ENCODE data around the gene NUMB. TPM values are rescaled to one million over a fixed set of nuclear protein-coding genes. Genes with fewer than 3 reads are reported as not detected.
"Not testable (repeated sequence)": the region's sequence is repeated elsewhere in the genome, so short reads cannot be mapped to it uniquely, and the experiment has no call there.

Gene NUMB
- total RNA-seq, 1 experiment from 2014 or later = 16.6 TPM

DNA sequence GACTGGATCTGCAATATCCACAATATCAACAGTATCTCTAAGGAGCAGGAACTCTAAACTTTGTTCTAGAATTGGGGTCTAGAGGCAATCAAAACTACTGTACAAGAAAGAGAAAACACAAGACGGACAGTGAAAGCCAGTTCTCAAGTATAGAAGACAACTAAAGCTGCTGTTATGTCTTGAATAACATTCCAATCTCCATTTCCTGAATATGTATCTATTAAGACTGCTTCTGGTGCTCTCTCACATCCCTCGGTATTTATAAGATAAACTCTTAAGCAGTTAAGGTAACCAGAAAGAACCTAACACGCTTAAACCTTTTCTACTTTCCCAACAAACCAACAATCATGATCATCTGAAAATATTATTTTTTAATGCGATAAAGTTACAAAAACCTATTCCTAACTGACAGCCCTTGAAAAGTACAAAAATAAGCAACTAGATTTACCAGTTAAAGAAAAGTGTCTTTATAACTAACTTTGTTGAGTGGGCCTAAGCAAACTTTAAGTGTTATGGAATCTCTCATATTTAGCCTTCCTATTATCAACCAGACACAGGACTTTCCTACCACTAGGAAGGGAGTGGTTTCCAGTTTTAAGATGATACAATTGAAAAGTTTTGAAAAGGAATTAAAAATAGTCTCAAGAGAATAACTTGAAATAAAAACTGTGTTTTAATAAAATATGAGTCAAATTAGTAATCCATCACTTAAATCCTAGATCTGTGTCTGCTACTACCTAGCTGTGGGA, 30.7 kb downstream of the NUMB start:
- DNase-seq (ENCODE audit: low spot score) = no peak
- in situ Hi-C loops (cut with HindIII; ENCODE audit: low sequenced_read_pairs) = no loop called here

GRCh38 chr14:73426877-73427276, 31.5 kb downstream of the NUMB start:
- DNase-seq (ENCODE audit: low spot score) = no peak
- in situ Hi-C loops (cut with HindIII; ENCODE audit: low sequenced_read_pairs) = no loop called here

GRCh38 chr14:73424453-73424852, 33.9 kb downstream of the NUMB start:
- DNase-seq (ENCODE audit: low spot score) = no peak
- in situ Hi-C loops (cut with HindIII; ENCODE audit: low sequenced_read_pairs) = no loop called here

GRCh38 chr14:73423092-73423491, 35.3 kb downstream of the NUMB start:
- in situ Hi-C loops (cut with HindIII; ENCODE audit: low sequenced_read_pairs); DNase-seq (ENCODE audit: low spot score): not testable (repeated sequence)

- in situ Hi-C loops (cut with HindIII; ENCODE audit: low sequenced_read_pairs) = no loop called here
- DNase-seq (ENCODE audit: low spot score) = no peak
Measured at GRCh38 chr14:73422515-73422914, 35.8 kb downstream of the NUMB start.

- in situ Hi-C loops (cut with HindIII; ENCODE audit: low sequenced_read_pairs) = no loop called here
- no peak for DNase-seq (ENCODE audit: low spot score)
Measured at GRCh38 chr14:73418227-73418626, 40.1 kb downstream of the NUMB start.

DNA sequence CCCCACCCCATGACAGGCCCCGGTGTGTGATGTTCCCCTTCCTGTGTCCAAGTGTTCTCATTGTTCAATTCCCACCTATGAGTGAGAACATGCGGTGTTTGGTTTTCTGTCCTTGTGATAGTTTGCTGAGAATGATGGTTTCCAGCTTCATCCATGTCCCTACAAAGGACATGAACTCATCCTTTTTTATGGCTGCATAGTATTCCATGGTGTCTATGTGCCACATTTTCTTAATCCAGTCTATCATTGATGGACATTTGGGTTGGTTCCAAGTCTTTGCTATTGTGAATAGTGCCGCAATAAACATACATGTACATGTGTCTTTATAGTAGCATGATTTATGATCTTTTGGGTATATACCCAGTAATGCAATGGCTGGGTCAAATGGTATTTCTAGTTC, 52.1 kb downstream of the NUMB start:
- DNase-seq (ENCODE audit: low spot score); in situ Hi-C loops (cut with HindIII; ENCODE audit: low sequenced_read_pairs): not testable (repeated sequence)

GRCh38 chr14:73403181-73403752, 55.1 kb downstream of the NUMB start:
- in situ Hi-C loops (cut with HindIII; ENCODE audit: low sequenced_read_pairs) = no loop called here
- DNase-seq (ENCODE audit: low spot score) = no peak

- DNase-seq (ENCODE audit: low spot score) = no peak
- in situ Hi-C loops (cut with HindIII; ENCODE audit: low sequenced_read_pairs) = no loop called here
Measured at GRCh38 chr14:73402579-73402978, 55.8 kb downstream of the NUMB start.

GRCh38 chr14:73397810-73398209, 60.5 kb downstream of the NUMB start:
- in situ Hi-C loops (cut with HindIII; ENCODE audit: low sequenced_read_pairs) = no loop called here
- peak; percentile 77 for DNase-seq (ENCODE audit: low spot score)

DNA sequence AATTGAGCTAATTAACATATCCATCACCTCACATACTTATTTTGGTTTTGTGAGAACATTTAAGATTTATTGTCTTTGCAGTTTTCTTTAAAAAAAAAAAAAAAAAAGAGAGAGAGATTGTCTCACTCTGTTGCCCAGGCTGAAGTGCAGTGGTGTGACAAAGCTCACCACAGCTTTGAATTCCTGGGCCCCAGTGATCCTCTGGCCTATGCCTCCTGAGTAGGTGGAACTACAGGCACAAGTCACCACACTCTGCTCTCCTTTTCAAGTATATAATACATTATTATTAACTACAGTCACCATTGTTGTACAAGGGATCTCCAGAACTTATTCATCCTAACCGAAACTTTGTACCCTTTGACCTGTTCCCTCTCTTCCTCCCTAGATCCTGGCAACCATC, 64.0 kb downstream of the NUMB start:
- DNase-seq (ENCODE audit: low spot score) = no peak
- in situ Hi-C loops (cut with HindIII; ENCODE audit: low sequenced_read_pairs) = no loop called here

DNA sequence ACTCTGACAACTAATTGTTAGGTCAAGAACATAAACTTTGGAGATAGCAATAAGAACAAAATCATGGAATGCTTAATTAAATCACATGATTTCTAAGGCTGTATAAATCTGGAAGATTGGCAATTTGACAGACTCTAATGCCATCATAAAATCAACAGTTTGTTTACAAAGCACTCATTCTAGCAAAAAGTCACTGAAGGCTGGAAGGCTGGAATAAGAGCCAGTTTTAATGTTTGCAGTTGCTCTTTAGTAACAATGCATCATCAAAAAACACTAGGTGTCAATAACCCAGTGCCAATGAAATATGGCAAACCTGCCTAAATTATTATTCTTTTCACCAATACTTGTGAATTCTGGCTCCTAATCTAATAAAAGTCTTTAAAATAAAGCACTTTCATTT, 65.0 kb downstream of the NUMB start:
- DNase-seq (ENCODE audit: low spot score) = no peak
- in situ Hi-C loops (cut with HindIII; ENCODE audit: low sequenced_read_pairs) = no loop called here

DNA sequence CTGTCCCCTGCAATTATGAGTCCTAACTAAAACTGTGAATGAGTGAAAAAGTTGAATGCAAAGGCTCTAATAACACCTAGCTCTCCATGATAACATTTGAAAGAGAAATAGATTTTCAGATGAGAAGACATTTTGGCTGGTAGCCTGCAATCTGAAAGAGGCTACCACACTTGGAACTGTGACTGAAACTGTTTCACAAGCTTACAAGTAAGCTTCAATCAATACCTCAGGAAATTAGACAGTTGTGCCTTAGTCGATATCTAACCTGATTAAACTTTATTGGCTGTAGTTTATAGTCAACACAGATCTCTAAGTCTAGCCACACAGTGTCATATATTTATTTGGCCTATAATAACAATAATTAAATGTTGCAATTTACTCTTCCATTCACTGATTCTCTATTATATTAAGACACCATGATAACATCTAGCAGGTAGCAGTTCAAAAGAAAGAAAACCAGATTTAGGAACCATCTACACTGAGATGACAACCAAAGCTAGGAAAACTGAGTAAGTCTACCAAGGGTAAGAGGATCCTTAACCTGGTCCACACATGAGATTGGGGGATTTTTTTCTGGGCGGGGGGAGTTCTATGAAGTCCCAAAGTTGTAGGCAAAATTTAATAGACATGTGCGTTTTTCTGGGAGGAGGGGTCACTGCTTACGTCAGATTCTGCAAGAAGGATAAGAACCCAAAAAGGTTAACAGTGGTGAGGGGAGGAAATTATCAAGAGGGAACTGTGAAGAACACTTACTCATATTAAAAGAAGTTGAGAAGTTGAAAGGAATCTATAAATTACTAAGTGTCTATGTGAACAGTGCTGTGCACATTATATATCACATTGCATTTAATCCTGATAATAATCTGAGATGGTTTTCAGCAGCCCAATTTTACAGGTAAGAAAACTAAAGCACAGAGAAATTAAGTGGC, 65.8 kb downstream of the NUMB start:
- no peak for DNase-seq (ENCODE audit: low spot score)
- in situ Hi-C loops (cut with HindIII; ENCODE audit: low sequenced_read_pairs) = no loop called here

DNA sequence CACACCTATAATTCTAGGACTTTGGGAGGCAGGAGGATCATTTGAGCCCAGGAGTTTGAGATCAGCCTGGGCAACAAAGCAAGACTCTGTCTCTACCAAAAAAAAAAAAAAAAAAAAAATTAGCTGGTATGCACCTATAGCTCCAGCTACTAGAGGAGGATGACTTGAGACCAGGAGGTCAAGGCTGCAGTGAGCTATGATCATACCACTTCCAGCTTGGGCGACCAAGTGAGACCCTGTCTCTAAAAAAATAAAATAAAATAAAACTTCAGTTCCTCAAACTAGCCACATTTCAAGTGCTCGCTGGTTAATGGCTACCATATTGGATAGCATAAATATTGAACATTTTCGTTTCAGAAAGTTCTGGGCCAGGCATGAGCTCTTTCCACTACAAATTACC, 70.5 kb downstream of the NUMB start:
- in situ Hi-C loops (cut with HindIII; ENCODE audit: low sequenced_read_pairs); DNase-seq (ENCODE audit: low spot score): not testable (repeated sequence)

- peak; percentile 91 for DNase-seq (ENCODE audit: low spot score)
- in situ Hi-C loops (cut with HindIII; ENCODE audit: low sequenced_read_pairs) = no loop called here
Measured at GRCh38 chr14:73386342-73386741, 72.0 kb downstream of the NUMB start.

- in situ Hi-C loops (cut with HindIII; ENCODE audit: low sequenced_read_pairs); DNase-seq (ENCODE audit: low spot score): not testable (repeated sequence)
Measured at GRCh38 chr14:73385021-73385420, 73.3 kb downstream of the NUMB start.

- no peak for DNase-seq (ENCODE audit: low spot score)
- in situ Hi-C loops (cut with HindIII; ENCODE audit: low sequenced_read_pairs) = no loop called here
Measured at GRCh38 chr14:73383356-73383755, 75.0 kb downstream of the NUMB start.

GRCh38 chr14:73381380-73382013, 76.8 kb downstream of the NUMB start:
- DNase-seq (ENCODE audit: low spot score) = no peak
- in situ Hi-C loops (cut with HindIII; ENCODE audit: low sequenced_read_pairs) = no loop called here

GRCh38 chr14:73376585-73376984, 81.8 kb downstream of the NUMB start:
- DNase-seq (ENCODE audit: low spot score) = no peak
- in situ Hi-C loops (cut with HindIII; ENCODE audit: low sequenced_read_pairs) = no loop called here

DNA sequence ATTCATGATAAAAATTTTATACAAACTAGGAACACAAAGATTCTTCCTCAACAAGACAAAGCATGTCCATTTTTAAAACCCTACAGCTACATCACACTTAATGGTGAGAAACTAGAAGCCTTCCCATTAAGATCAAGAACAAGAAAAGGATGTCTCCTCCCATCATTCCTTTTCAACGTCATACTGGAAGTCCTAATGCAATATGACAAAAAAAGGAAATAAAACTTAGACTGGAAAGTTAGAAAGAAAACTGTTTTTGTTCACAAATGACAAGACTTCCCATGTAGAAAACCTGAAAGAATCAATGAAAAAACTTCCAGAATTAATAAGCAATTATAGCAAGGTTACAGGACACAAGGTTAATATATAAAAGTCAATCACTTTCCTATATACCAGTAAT, 82.5 kb downstream of the NUMB start:
- in situ Hi-C loops (cut with HindIII; ENCODE audit: low sequenced_read_pairs) = no loop called here
- no peak for DNase-seq (ENCODE audit: low spot score)

Data from G401 (cell line).